Heart left ventricle (tissue), 13 donors: ENCODE data around the gene ITPR3.

Experiments used
- CTCF ChIP-seq, 12 donors: fragments of 200-600 bp; sonication (generic) in 4 of 12; IDR thresholded peaks; one replicate each; pipeline versions ENCODE4 v1.5.0 to v1.8.0; 2018 to 2022; ENCODE audit warnings: antibody characterized with exemption in 12 of 12, mild to moderate bottlenecking in 5 of 12
- POLR2A ChIP-seq, 2 donors: fragments of 450-650 bp; IDR thresholded peaks; one replicate each; pipeline ENCODE4 v1.6.1; 2017; ENCODE audit warnings: antibody characterized with exemption in 2 of 2, mild to moderate bottlenecking in 2 of 2, moderate library complexity in 2 of 2
- donor health status: ischemic (EF 13 %, LVEDD 7.1; RV severe dilation, severe dysfunction).
- donor health status: DM: no; HTN: yes; CAD: no.
- donor health status: DM: no; HTN: no; CAD: no.
- donor health status: ischemic (EF 25% LVEDD 6.9; RV normal size, moderate dysfunction).
- donor health status: ischemic (EF 25% LVEDD 5.7; RV mildly dilated, moderate dysfunction).
- donor health status: ischemic (EF 35%, LVEDD 5.7; RV mildly dilated, moderate dysfunction).
- donor health status: nonischemic (EF 11% LVEDD 7.7; RV severe dilation, severe dysfunction).
- donor health status: DM: yes; HTN: yes; CAD: no.
- donor health status: PGD.
- donor health status: ischemic (EF 29% LVEDD 5.4; RV normal size, mild dysfunction).
- donor health status: nonischemic (EF 23%, LVEDD 6.1; RV moderate dilation, normal function).

DNA sequence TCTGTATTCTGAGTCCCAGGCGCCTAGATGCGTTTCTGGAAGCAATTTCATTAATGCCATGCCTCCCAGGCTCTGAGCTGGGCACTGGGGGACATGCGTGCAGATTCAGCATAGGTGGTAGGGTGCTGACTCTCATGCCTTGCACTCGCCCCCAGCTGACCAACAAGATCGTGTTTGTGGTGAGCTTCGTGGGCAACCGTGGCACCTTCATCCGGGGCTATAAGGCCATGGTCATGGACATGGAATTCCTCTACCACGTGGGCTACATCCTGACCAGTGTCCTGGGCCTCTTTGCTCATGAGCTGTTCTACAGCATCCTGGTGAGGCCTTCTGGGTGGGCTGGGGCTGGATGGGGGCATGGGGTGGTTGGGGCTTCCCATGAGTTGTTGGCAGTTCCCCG, 68.8 kb downstream of the ITPR3 start:
- TF ChIP-seq CTCF (IDR thresholded peaks at IDR 0.05) (no peak), POLR2A (IDR thresholded peaks at IDR 0.05) (no peak)
